Neuronal stem cell (in vitro differentiated cells): ENCODE results near the gene PLEKHJ1.
A peak's percentile ranks its signal among the peaks of the same experiment; 100 is the strongest.

ENCODE experiments used
- DNase-seq: peaks from one replicate; pipeline ENCODE4 v3.0.0-alpha.2; 2013; ENCODE audit warnings: low spot score
- H2AFZ ChIP-seq: one replicate; pipeline ENCODE4 v1.6.1; 2013; ENCODE audit warnings: mild to moderate bottlenecking, low read length, inconsistent platforms
- H2AK5ac ChIP-seq: 2 replicates; pipeline ENCODE4 v1.6.1; 2013; ENCODE audit warnings: low read depth, mild to moderate bottlenecking, inconsistent platforms, low read length, moderate library complexity, mixed read lengths
- H2BK120ac ChIP-seq: 2 replicates; pipeline ENCODE4 v1.6.1; 2013; ENCODE audit warnings: low read depth, mild to moderate bottlenecking, inconsistent platforms, low read length, moderate library complexity, mixed read lengths
- H2BK12ac ChIP-seq: one replicate; pipeline ENCODE4 v1.6.1; 2013; ENCODE audit warnings: low read length, inconsistent platforms
- H2BK15ac ChIP-seq: 2 replicates; pipeline ENCODE4 v1.6.1; 2013; ENCODE audit warnings: mild to moderate bottlenecking, low read length, inconsistent platforms, mixed read lengths
- H2BK5ac ChIP-seq: one replicate; pipeline ENCODE4 v1.6.1; 2013; ENCODE audit warnings: inconsistent platforms, mild to moderate bottlenecking, low read length, moderate library complexity
- H3K14ac ChIP-seq: one replicate; pipeline ENCODE4 v1.6.1; 2013; ENCODE audit warnings: low read length, inconsistent platforms
- H3K18ac ChIP-seq: 2 replicates; pipeline ENCODE4 v1.6.1; 2013; ENCODE audit warnings: low read length, inconsistent platforms
- H3K23ac ChIP-seq: 2 replicates; pipeline ENCODE4 v1.6.1; 2013; ENCODE audit warnings: low read depth, mild to moderate bottlenecking, mixed read lengths, low read length, inconsistent platforms; ENCODE audit not compliant: poor library complexity
- H3K27ac ChIP-seq: replicated peaks from 3 replicates; pipeline ENCODE4 v1.5.1; 2013; ENCODE audit warnings: low read length, inconsistent platforms
- H3K27me3 ChIP-seq, 3 experiments: 2 replicates each; pipeline ENCODE4 v1.6.1; 2013; ENCODE audit warnings: low read length in 3 of 3, mild to moderate bottlenecking in 2 of 3, inconsistent platforms in 1 of 3, low read depth in 1 of 3, mixed read lengths in 1 of 3, moderate library complexity in 1 of 3; ENCODE audit not compliant: control insufficient read depth in 3 of 3, insufficient read depth in 3 of 3
- H3K36me3 ChIP-seq, 2 donors: replicated peaks in 1 of 2; 2 replicates each; pipeline ENCODE4 v1.6.1; 2013; ENCODE audit warnings: low read length in 2 of 2; ENCODE audit not compliant: control insufficient read depth in 2 of 2, insufficient read depth in 2 of 2
- H3K4ac ChIP-seq: 2 replicates; pipeline ENCODE4 v1.6.1; 2013; ENCODE audit warnings: inconsistent platforms, mild to moderate bottlenecking, low read length, moderate library complexity
- H3K4me1 ChIP-seq, 2 donors: 1 replicate in 1 of 2; 2 replicates in 1 of 2; pipeline ENCODE4 v1.6.1; 2013; ENCODE audit warnings: low read length in 2 of 2, low read depth in 1 of 2; ENCODE audit not compliant: control insufficient read depth in 2 of 2, insufficient read depth in 1 of 2
- H3K4me2 ChIP-seq: one replicate; pipeline ENCODE4 v1.6.1; 2013; ENCODE audit warnings: mild to moderate bottlenecking, low read length, inconsistent platforms; ENCODE audit not compliant: insufficient read depth, poor library complexity, severe bottlenecking
- H3K4me3 ChIP-seq, 2 donors: 2 replicates each; pipeline ENCODE4 v1.5.1; 2013; ENCODE audit warnings: low read length in 2 of 2, mild to moderate bottlenecking in 2 of 2, inconsistent platforms in 1 of 2, moderate library complexity in 1 of 2
- H3K79me1 ChIP-seq: one replicate; pipeline ENCODE4 v1.6.1; 2013; ENCODE audit warnings: low read depth, mild to moderate bottlenecking, inconsistent platforms, low read length, moderate library complexity
- H3K9ac ChIP-seq: one replicate; pipeline ENCODE4 v1.6.1; 2013; ENCODE audit warnings: mild to moderate bottlenecking, low read depth, low read length, inconsistent platforms; ENCODE audit not compliant: poor library complexity
- H3K9me3 ChIP-seq, 2 donors: replicated peaks in 1 of 2; 2 replicates each; pipeline versions ENCODE3 to v1.6.1; 2013; ENCODE audit warnings: low read length in 2 of 2, mild to moderate bottlenecking in 2 of 2, inconsistent platforms in 1 of 2, low read depth in 1 of 2, mixed read lengths in 1 of 2, moderate library complexity in 1 of 2; ENCODE audit not compliant: control insufficient read depth in 2 of 2, insufficient read depth in 1 of 2
- H4K8ac ChIP-seq: one replicate; pipeline ENCODE4 v1.6.1; 2013; ENCODE audit warnings: low read depth, mild to moderate bottlenecking, inconsistent platforms, low read length, moderate library complexity
- H4K91ac ChIP-seq: one replicate; pipeline ENCODE4 v1.6.1; 2013; ENCODE audit warnings: low read length, low read depth, mild to moderate bottlenecking, inconsistent platforms; ENCODE audit not compliant: poor library complexity
- WGBS, 2 donors: extraction: QIAGEN DNeasy Blood & Tissue Kit; methylation state at CpG; one replicate each; pipeline ENCODE4 v1.1.7; 2013; ENCODE audit warnings: missing lambda C conversion rate in 2 of 2, mixed read lengths in 1 of 2; ENCODE audit not compliant: insufficient read length in 2 of 2, insufficient replicate concordance in 1 of 2; ENCODE audit errors: extremely low coverage in 2 of 2; 5-methylcytosine and 5-hydroxymethylcytosine counted together

The PLEKHJ1 gene

GRCh38 chr19:2191456-2192310 lies 44.4 kb downstream of the PLEKHJ1 start:
- DNase-seq, result no peak
- Histone ChIP-seq H3K9ac (no peak overlapping the region), H4K8ac (no peak overlapping the region), H3K4ac (no peak overlapping the region), H3K14ac (no peak overlapping the region), H2BK15ac (no peak overlapping the region), H3K4me2 (no peak overlapping the region), H3K18ac (no peak overlapping the region), H4K91ac (no peak overlapping the region), H3K79me1 (peaks cover 22% of the 10 kb centered on the region), H2AK5ac (no peak overlapping the region), H3K27me3 (no peaks in the 10 kb centered on the region), H3K9me3 (peaks cover 0 to 5% of the 10 kb centered on the region in 2 donors), H2AFZ (no peak overlapping the region), H2BK120ac (no peak overlapping the region), H3K4me3 (no peak overlapping the region), H3K4me1 (peaks cover 0 to 2% of the 10 kb centered on the region in 2 donors), H2BK5ac (peak overlapping the region; percentile 35), H3K23ac (peak overlapping the region; percentile 73), H3K27ac (no peak overlapping the region), H2BK12ac (no peak overlapping the region), H3K36me3 (peaks cover 58 to 94% of the 10 kb centered on the region in 2 donors)
- WGBS, 2 donors, result no CpG with 5 or more reads among the region's 32 CpGs

GRCh38 chr19:2190848-2191455 lies 45.2 kb downstream of the PLEKHJ1 start:
- Histone ChIP-seq H3K36me3 (peaks cover 57 to 94% of the 10 kb centered on the region in 2 donors), H2BK120ac (no peak overlapping the region), H3K79me1 (peaks cover 21% of the 10 kb centered on the region), H3K4me1 (peaks cover 0 to 10% of the 10 kb centered on the region in 2 donors), H3K4me2 (no peak overlapping the region), H3K9me3 (peaks cover 0 to 5% of the 10 kb centered on the region in 2 donors), H3K14ac (no peak overlapping the region), H4K91ac (no peak overlapping the region), H3K4me3 (no peak overlapping the region), H3K18ac (peak overlapping the region; percentile 11), H3K23ac (no peak overlapping the region), H3K27ac (no peak overlapping the region), H2BK12ac (no peak overlapping the region), H2BK15ac (no peak overlapping the region), H2BK5ac (peak overlapping the region; percentile 35), H3K9ac (no peak overlapping the region), H4K8ac (no peak overlapping the region), H3K27me3 (no peaks in the 10 kb centered on the region), H3K4ac (no peak overlapping the region), H2AFZ (no peak overlapping the region), H2AK5ac (no peak overlapping the region)
- no peak for DNase-seq
- no CpG with 5 or more reads among the region's 37 CpGs for WGBS, 2 donors

GRCh38 chr19:2189880-2190279 lies 46.2 kb downstream of the PLEKHJ1 start:
- peaks cover 0 to 5% of the 10 kb centered on the region in 2 donors for H3K9me3 ChIP-seq
- peaks cover 0 to 12% of the 10 kb centered on the region in 2 donors for H3K4me1 ChIP-seq
- H3K9ac ChIP-seq, result no peak overlapping the region
- H2BK15ac ChIP-seq, result no peak overlapping the region
- H3K79me1 ChIP-seq, result peaks cover 18% of the 10 kb centered on the region
- H4K8ac ChIP-seq, result no peak overlapping the region
- H3K27me3 ChIP-seq, result no peaks in the 10 kb centered on the region
- H3K4me2 ChIP-seq, result no peak overlapping the region
- no peak overlapping the region for H4K91ac ChIP-seq
- DNase-seq, result no peak
- H2BK5ac ChIP-seq, result no peak overlapping the region
- no peak overlapping the region for H2BK120ac ChIP-seq
- H3K18ac ChIP-seq, result no peak overlapping the region
- H2AK5ac ChIP-seq, result no peak overlapping the region
- H3K27ac ChIP-seq, result no peak overlapping the region
- H3K14ac ChIP-seq, result peak overlapping the region; percentile 31
- H3K23ac ChIP-seq, result no peak overlapping the region
- H3K4ac ChIP-seq, result no peak overlapping the region
- H3K4me3 ChIP-seq, result no peak overlapping the region
- WGBS, 2 donors, result no CpG with 5 or more reads among the region's 16 CpGs
- no peak overlapping the region for H2BK12ac ChIP-seq
- no peak overlapping the region for H2AFZ ChIP-seq
- H3K36me3 ChIP-seq, result peaks cover 48 to 94% of the 10 kb centered on the region in 2 donors

GRCh38 chr19:2188708-2189385 lies 47.3 kb downstream of the PLEKHJ1 start:
- Histone ChIP-seq H4K91ac (no peak overlapping the region), H3K9me3 (peaks cover 0 to 5% of the 10 kb centered on the region in 2 donors), H2AFZ (no peak overlapping the region), H2BK120ac (no peak overlapping the region), H3K27ac (no peak overlapping the region), H2AK5ac (no peak overlapping the region), H3K36me3 (peaks cover 46 to 95% of the 10 kb centered on the region in 2 donors), H3K18ac (peak overlapping the region; percentile 27), H3K79me1 (peaks cover 23% of the 10 kb centered on the region), H2BK12ac (no peak overlapping the region), H3K4me1 (peaks cover 0 to 12% of the 10 kb centered on the region in 2 donors), H2BK5ac (no peak overlapping the region), H3K9ac (peak overlapping the region; percentile 17), H3K4me3 (peak overlapping the region in 1 of 2 donors; percentile 32), H3K4me2 (no peak overlapping the region), H3K23ac (no peak overlapping the region), H3K14ac (no peak overlapping the region), H2BK15ac (no peak overlapping the region), H3K27me3 (no peaks in the 10 kb centered on the region), H3K4ac (no peak overlapping the region), H4K8ac (peak overlapping the region; percentile 48)
- no peak for DNase-seq
- no CpG with 5 or more reads among the region's 19 CpGs for WGBS, 2 donors
